ENCODE measurements around the gene IL6ST. TPM values are rescaled to one million over a fixed set of nuclear protein-coding genes. Genes with fewer than 3 reads are reported as not detected.
"Not testable (repeated sequence)": the region's sequence is repeated elsewhere in the genome, so short reads cannot be mapped to it uniquely, and the experiment has no call there.

IL6ST gene
- total and polyA plus RNA-seq, 9 donors: 30.0 to 111 (median 60.2) TPM

DNA sequence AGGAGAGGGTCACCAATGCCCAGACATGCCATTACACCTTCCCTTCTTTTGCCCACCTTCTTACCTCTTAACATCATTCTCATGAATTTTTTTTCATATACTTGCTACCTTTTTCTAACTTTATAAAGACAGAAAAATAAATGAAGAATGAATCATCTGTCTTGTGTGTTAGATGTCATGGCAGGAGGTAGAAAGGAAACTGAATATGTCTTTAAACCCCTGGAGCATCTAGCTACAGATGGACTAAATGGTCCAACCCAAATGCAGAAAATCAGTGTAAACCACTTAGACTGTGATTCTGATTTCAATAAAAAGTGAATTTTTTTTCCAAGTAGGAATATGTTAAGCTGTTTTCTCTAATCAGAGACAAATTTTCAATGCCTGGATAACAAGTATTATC, 11.8 kb upstream of the IL6ST start:
- Histone ChIP-seq H3K4me3 (ENCODE audit: low read length) (no peak overlapping the region), H3K27me3 (ENCODE audit: control insufficient read depth, insufficient read depth, low read length) (no peaks in the 10 kb centered on the region), H3K4me1 (ENCODE audit: control insufficient read depth, insufficient read depth, low read length) (no peaks in the 10 kb centered on the region), H3K9me3 (replicated peaks; ENCODE audit: control insufficient read depth, low read depth, low read length) (peaks cover 5% of the 10 kb centered on the region), H3K27ac (ENCODE audit: low read length) (no peak overlapping the region), H3K36me3 (ENCODE audit: control insufficient read depth, insufficient read depth, low read length) (no peaks in the 10 kb centered on the region)
- DNase-seq: no peak

DNA sequence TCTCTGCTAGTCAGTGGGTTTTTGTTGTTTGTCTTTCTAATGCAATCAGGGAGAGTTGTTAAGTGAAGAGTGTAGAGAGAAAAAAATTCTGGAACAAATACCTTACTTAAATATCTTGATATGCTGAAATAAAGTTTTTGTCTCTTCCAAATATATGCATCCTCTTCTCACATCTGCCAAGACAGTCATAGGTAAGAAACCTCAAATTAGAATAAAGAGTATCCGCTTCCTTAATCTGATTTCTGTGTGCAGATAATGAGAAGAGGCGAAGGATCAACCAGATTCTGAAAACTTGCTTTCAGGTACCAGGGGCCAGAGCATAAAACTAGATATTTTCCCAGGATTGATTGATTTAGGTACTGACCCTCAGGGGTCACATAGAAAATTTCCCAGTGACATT, 11.3 kb upstream of the IL6ST start:
- Histone ChIP-seq H3K27ac (ENCODE audit: low read length) (no peak overlapping the region), H3K9me3 (replicated peaks; ENCODE audit: control insufficient read depth, low read depth, low read length) (peaks cover 5% of the 10 kb centered on the region), H3K36me3 (ENCODE audit: control insufficient read depth, insufficient read depth, low read length) (no peaks in the 10 kb centered on the region), H3K4me1 (ENCODE audit: control insufficient read depth, insufficient read depth, low read length) (no peaks in the 10 kb centered on the region), H3K27me3 (ENCODE audit: control insufficient read depth, insufficient read depth, low read length) (no peaks in the 10 kb centered on the region), H3K4me3 (ENCODE audit: low read length) (no peak overlapping the region)
- DNase-seq: no peak
- WGBS (ENCODE audit: insufficient coverage): no CpG with 5 or more reads among the region's 2 CpGs

DNA sequence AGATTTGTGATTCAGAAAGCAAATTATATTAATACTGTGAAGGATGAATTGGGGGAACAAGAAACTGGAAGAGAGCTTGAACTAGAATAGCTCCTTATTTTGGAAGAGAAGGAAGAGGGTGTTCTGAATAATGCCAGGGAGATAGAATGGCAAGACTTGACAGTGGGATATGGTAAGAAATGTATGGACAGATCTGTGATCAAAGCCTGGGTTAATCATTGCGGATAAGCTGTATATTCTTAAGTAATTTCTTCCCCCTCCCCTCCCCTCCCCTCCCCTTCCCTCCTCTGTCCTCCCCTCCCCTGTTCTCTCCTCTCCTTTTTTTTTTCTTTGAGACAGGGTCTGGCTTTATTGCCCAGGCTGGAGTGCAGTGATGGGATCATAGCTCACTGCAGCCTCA, 10.1 kb upstream of the IL6ST start:
- Histone ChIP-seq H3K27me3 (ENCODE audit: control insufficient read depth, insufficient read depth, low read length) (no peaks in the 10 kb centered on the region), H3K4me1 (ENCODE audit: control insufficient read depth, insufficient read depth, low read length) (no peaks in the 10 kb centered on the region), H3K36me3 (ENCODE audit: control insufficient read depth, insufficient read depth, low read length) (no peaks in the 10 kb centered on the region), H3K27ac (ENCODE audit: low read length) (no peak overlapping the region), H3K9me3 (replicated peaks; ENCODE audit: control insufficient read depth, low read depth, low read length) (peaks cover 5% of the 10 kb centered on the region), H3K4me3 (ENCODE audit: low read length) (no peak overlapping the region)
- WGBS (ENCODE audit: insufficient coverage): no CpG with 5 or more reads among the region's 1 CpG
- DNase-seq: no peak

DNA sequence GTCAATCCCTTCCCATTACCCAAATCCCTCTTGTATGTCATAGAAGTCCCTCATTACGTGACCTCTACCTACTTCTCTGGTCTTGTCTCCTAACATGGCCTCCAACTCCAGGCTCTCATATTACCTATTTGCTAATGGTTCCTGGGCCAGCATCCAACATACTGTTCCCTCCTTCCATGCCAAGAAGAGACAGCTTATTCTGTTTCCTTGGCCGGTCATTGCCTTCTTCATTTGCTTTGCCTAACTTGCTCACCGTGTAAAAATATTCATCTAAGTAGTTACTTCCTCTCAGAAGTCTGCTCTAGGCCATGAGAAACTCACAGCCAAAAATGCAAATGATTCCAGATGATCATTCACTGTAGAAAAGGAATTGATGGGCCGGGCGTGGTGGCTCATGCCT, 8.9 kb upstream of the IL6ST start:
- Histone ChIP-seq H3K27me3 (ENCODE audit: control insufficient read depth, insufficient read depth, low read length) (no peaks in the 10 kb centered on the region), H3K27ac (ENCODE audit: low read length) (no peak overlapping the region), H3K9me3 (replicated peaks; ENCODE audit: control insufficient read depth, low read depth, low read length) (peaks cover 5% of the 10 kb centered on the region), H3K4me3 (ENCODE audit: low read length) (no peak overlapping the region), H3K36me3 (ENCODE audit: control insufficient read depth, insufficient read depth, low read length) (no peaks in the 10 kb centered on the region), H3K4me1 (ENCODE audit: control insufficient read depth, insufficient read depth, low read length) (no peaks in the 10 kb centered on the region)
- 70% methylated on average over 5 of the region's 5 CpGs for WGBS (ENCODE audit: insufficient coverage)
- DNase-seq: no peak

DNA sequence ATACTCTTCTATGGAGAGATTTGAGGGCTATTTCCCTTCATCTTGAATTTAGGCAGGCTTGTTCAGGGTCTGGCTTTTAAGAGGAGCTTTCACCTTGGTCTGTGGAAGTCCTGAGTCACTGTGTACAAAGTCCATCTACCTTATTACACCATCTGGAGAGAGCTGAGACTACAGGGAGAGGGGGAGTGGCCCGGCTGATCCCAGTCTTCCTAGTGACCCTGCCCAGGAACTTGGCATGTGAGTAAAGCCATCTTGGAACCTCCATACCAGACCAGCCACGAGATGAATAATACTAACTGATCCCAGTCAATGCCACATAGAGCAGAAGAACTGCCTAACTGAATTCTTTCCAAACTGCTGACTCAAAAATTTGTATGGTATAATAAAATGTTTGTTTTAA, 8.4 kb upstream of the IL6ST start:
- no CpG with 5 or more reads among the region's 2 CpGs for WGBS (ENCODE audit: insufficient coverage)
- Histone ChIP-seq H3K9me3 (replicated peaks; ENCODE audit: control insufficient read depth, low read depth, low read length) (peaks cover 5% of the 10 kb centered on the region), H3K36me3 (ENCODE audit: control insufficient read depth, insufficient read depth, low read length) (no peaks in the 10 kb centered on the region), H3K4me1 (ENCODE audit: control insufficient read depth, insufficient read depth, low read length) (no peaks in the 10 kb centered on the region), H3K27me3 (ENCODE audit: control insufficient read depth, insufficient read depth, low read length) (no peaks in the 10 kb centered on the region), H3K4me3 (ENCODE audit: low read length) (no peak overlapping the region), H3K27ac (ENCODE audit: low read length) (no peak overlapping the region)
- no peak for DNase-seq

DNA sequence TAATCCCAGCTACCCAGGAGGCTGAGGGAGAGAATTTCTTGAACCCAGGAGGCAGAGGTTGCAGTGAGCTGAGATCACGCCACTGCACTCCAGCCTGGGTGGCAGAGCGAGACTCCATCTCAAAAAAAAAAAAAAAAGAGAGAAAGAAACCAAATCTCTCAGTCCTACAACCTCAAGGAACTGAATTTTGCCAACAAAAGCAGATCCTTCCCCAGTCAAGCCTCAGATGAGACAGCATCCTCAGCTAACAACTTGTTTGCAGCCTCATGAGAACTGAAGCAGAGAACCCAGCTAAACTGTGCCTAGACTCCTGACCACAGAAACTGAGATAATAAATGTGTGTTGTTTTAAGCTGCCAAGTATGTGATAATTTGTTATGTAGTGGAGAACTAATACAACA, 7.5 kb upstream of the IL6ST start:
- Histone ChIP-seq H3K4me1 (ENCODE audit: control insufficient read depth, insufficient read depth, low read length) (no peaks in the 10 kb centered on the region), H3K27me3 (ENCODE audit: control insufficient read depth, insufficient read depth, low read length) (no peaks in the 10 kb centered on the region), H3K27ac (ENCODE audit: low read length) (no peak overlapping the region), H3K36me3 (ENCODE audit: control insufficient read depth, insufficient read depth, low read length) (no peaks in the 10 kb centered on the region), H3K9me3 (replicated peaks; ENCODE audit: control insufficient read depth, low read depth, low read length) (peaks cover 5% of the 10 kb centered on the region), H3K4me3 (ENCODE audit: low read length) (no peak overlapping the region)
- no CpG with 5 or more reads among the region's 2 CpGs for WGBS (ENCODE audit: insufficient coverage)
- DNase-seq: no peak

DNA sequence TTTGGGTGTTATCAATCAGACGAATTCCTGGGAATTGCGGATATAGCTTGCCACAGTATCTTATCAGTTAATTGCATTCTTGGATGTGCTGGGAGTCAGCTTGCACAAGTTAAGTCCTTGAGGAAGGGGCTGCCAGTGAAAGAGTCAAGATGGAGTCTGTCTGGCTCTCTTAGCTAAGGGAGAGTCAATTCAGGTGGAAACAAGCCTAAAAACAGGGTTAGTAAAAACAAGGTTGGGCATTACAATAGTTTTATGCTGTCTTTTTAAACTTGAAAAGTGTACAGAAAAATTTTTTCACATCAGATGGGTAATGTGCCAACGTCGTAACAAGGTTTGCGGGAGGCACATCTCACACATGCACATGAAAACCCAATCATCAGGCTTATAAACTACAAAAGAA, 5.5 kb upstream of the IL6ST start:
- not testable (repeated sequence) for H3K36me3 ChIP-seq (ENCODE audit: control insufficient read depth, insufficient read depth, low read length); DNase-seq; H3K4me3 ChIP-seq (ENCODE audit: low read length); H3K9me3 ChIP-seq (replicated peaks; ENCODE audit: control insufficient read depth, low read depth, low read length); H3K27ac ChIP-seq (ENCODE audit: low read length); H3K27me3 ChIP-seq (ENCODE audit: control insufficient read depth, insufficient read depth, low read length); H3K4me1 ChIP-seq (ENCODE audit: control insufficient read depth, insufficient read depth, low read length)
- no CpG with 5 or more reads among the region's 5 CpGs for whole genome bisulfite sequencing (ENCODE audit: insufficient coverage)

DNA sequence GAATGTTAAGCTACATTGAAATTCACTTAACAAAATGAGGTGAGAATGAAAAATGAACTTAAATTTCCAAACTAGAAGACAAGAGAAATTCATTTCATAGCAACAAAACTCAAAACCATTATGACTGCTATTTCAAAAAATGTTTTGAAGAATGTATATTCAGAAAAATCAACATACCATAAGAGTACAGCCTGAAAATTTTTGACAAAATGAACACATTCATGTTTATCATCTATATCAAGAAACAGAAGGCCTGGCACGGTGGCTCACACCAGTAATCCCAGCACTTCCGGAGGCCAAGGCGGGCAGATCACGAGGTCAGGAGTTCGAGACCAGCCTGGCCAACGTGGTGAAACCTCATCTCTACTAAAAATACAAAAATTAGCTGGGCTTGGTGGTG, 4.2 kb upstream of the IL6ST start:
- Histone ChIP-seq H3K4me1 (ENCODE audit: control insufficient read depth, insufficient read depth, low read length) (peaks cover 4% of the 10 kb centered on the region), H3K36me3 (ENCODE audit: control insufficient read depth, insufficient read depth, low read length) (no peaks in the 10 kb centered on the region), H3K27me3 (ENCODE audit: control insufficient read depth, insufficient read depth, low read length) (no peaks in the 10 kb centered on the region), H3K27ac (ENCODE audit: low read length) (no peak overlapping the region), H3K4me3 (ENCODE audit: low read length) (no peak overlapping the region), H3K9me3 (replicated peaks; ENCODE audit: control insufficient read depth, low read depth, low read length) (peaks cover 5% of the 10 kb centered on the region)
- no peak for DNase-seq
- WGBS (ENCODE audit: insufficient coverage): no CpG with 5 or more reads among the region's 6 CpGs

DNA sequence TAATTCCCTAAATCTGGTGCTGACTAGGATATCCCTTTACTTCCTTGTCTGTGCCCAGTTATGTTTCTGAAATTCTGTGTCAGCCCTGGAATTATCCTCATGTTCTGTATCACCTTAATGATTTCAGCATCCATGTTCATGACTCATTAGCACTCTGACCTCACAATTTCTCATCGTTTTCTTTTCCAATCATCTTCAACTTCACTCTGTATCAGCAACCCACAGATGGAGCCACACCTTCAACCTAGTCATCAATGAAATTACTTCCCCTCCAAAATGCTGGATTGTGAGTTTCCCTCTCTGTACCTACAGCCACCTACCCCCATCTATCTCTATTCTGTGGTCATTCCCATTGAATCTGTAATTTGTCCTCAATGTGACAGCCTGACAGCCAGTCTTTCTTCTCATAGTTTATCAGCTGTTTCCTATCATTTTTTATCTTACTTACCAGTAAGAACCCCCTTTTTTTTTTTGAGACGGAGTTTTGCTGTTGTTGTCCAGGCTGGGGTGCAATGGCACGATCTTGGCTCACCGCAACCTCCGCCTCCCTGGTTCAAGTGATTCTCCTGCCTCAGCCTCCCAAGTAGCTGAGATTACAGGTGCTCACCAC, 3.1 kb upstream of the IL6ST start:
- H3K36me3 ChIP-seq (ENCODE audit: control insufficient read depth, insufficient read depth, low read length): no peaks in the 10 kb centered on the region
- H3K27me3 ChIP-seq (ENCODE audit: control insufficient read depth, insufficient read depth, low read length): no peaks in the 10 kb centered on the region
- no peak overlapping the region for H3K27ac ChIP-seq (ENCODE audit: low read length)
- peaks cover 6% of the 10 kb centered on the region for H3K4me1 ChIP-seq (ENCODE audit: control insufficient read depth, insufficient read depth, low read length)
- DNase-seq: no peak
- 73% methylated on average over 1 of the region's 5 CpGs for WGBS (ENCODE audit: insufficient coverage)
- no peak overlapping the region for H3K4me3 ChIP-seq (ENCODE audit: low read length)
- H3K9me3 ChIP-seq (replicated peaks; ENCODE audit: control insufficient read depth, low read depth, low read length): peaks cover 5% of the 10 kb centered on the region

DNA sequence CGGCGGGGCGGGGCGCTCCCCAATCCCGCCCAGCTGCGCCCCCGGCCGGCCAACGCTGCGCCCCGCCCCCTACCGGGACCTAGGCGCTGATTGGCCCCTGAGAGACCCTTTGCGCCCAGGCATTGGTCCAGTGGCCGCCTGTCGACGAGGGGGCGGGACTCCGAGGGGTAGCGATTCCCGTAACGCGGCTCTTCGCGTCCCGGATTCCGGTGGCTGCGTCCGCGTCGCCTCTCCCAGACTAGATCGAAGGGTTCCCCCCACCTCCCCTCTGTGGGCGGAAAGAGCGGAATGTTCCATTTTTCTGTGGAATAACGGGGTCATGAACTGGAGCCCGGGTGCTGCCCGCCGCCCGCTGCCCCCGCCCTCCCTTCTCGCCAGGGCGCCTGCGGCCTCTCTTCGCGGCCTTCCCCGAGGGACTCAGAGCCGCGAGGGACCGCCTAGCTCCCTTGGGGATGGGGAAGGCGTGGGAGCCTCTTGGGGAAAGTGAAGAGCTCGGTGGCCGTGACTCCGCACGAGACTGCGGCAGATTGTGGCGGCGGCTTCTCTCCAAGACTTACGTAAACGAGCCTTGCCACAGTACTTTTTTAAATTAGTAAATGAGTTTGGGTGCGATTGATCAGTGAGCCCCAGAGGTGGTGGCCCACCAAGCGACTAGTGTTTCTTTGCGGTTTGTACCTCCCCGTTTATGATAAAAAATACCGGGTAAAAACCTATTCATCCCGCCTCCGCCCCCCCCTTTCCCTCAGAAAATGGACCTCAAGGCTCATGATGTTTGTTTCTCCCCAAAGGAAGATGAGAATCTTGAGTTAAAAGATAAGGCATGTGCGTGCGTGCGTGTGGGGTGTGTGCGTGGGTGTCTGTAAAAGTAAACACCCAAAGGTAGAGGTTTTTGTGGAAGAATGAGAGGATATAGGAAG, 493 bp upstream of the IL6ST start:
- H3K36me3 ChIP-seq (ENCODE audit: control insufficient read depth, insufficient read depth, low read length): no peaks in the 10 kb centered on the region
- H3K9me3 ChIP-seq (replicated peaks; ENCODE audit: control insufficient read depth, low read depth, low read length): no peaks in the 10 kb centered on the region
- DNase-seq: peak; percentile 99
- peak overlapping the region; percentile 94 for H3K27ac ChIP-seq (ENCODE audit: low read length)
- H3K4me1 ChIP-seq (ENCODE audit: control insufficient read depth, insufficient read depth, low read length): peaks cover 6% of the 10 kb centered on the region
- peak overlapping the region; percentile 77 for H3K4me3 ChIP-seq (ENCODE audit: low read length)
- under 1% methylated on average over 49 of the region's 70 CpGs for WGBS (ENCODE audit: insufficient coverage)
- no peaks in the 10 kb centered on the region for H3K27me3 ChIP-seq (ENCODE audit: control insufficient read depth, insufficient read depth, low read length)
